GM18507 (cell line): Measurements from ENCODE around the gene ZNF512B.
A peak's percentile ranks its signal among the peaks of the same experiment; 100 is the strongest.
"Not testable (repeated sequence)": the region's sequence is repeated elsewhere in the genome, so short reads cannot be mapped to it uniquely, and the experiment has no call there.

Experiments used
- DNase-seq: peaks from one replicate; pipeline ENCODE4 v3.0.0; 2011; ENCODE audit warnings: low read depth; ENCODE audit not compliant: insufficient read length; ENCODE audit errors: extremely low spot score
- FAIRE-seq: peaks from 2 replicates; lab custom pipeline; 2011; peaks lifted over from hg19 to GRCh38; lab: Jason Lieb, UNC

ZNF512B gene

GRCh38 chr20:63969838-63970713 lies at the start of gene ZNF512B:
Gene ZNF512B, minus strand, starts transcription at chr20:63969930. Its CDS starts 1,980 bp downstream, at chr20:63967950.
- no peak for FAIRE-seq
- no peak for DNase-seq

- no peak for FAIRE-seq
- no peak for DNase-seq
These were observed 45.9 kb upstream of the ZNF512B start for GRCh38 chr20:64015635-64016034.

DNA sequence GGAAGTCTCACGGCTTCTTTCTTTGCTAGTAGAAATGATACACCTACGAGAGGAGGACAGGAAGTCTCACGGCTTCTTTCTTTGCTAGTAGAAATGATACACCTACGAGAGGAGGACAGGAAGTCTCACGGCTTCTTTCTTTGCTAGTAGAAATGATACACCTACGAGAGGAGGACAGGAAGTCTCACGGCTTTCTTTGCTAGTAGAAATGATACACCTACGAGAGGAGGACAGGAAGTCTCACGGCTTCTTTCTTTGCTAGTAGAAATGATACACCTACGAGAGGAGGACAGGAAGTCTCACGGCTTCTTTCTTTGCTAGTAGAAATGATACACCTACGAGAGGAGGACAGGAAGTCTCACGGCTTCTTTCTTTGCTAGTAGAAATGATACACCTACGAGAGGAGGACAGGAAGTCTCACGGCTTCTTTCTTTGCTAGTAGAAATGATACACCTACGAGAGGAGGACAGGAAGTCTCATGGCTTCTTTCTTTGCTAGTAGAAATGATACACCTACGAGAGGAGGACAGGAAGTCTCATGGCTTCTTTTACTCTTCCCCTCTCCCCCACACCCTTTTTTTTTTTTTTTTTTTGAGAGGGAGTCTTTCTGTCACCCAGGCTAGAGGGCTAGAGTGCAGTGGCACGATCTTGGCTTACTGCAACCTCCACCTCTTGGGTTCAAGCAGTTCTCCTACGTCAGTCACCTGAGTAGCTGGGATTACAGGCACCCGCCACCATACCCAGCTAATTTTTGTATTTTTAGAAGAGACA lies 42.8 kb upstream of the ZNF512B start:
- not testable (repeated sequence) for FAIRE-seq, DNase-seq

GRCh38 chr20:64011366-64011779 lies 41.6 kb upstream of the ZNF512B start:
- no peak for DNase-seq
- FAIRE-seq, result no peak

- no peak for FAIRE-seq
- no peak for DNase-seq
These were observed 41.0 kb upstream of the ZNF512B start for GRCh38 chr20:64010711-64011237.

- FAIRE-seq (no peak), DNase-seq (no peak)
These were observed 40.2 kb upstream of the ZNF512B start for GRCh38 chr20:64009811-64010387.

DNA sequence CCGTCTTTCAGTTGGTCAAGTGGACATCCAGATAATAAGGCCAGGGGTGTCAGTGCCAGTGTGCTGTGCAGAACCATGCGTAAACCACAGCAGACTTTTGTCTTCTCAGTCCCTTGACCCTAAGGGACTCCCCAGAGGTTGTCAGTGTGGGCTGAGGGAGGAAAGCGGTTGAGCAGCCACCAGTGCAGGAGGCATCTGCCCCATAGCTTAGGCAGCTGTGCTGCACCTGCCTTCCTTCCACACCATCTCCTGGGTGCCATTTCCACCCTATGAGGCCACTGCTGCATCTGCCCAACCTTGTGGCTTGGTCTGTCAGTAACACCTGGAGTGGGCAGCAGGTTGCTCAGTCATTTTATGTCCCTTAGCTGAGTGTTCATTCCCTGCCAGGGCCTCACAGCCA lies 37.2 kb upstream of the ZNF512B start:
- no peak for DNase-seq
- no peak for FAIRE-seq

DNA sequence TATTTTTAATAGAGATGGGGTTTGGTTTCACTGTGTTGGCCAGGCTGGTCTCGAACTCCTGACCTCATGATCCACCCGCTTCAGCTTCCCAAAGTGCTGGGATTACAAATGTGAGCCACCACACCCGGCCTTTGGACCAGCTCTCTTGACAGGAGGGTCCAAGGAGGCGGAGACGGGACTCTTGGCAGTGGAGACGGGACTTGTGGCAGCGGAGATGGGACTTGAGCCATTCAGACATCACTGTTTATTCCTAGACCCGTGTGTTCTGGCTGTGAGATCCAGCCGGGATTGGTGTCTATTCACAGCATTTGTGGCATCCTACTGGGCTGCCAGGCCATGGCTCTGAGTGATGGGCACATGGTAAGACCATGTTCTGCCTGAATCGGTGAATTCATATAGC lies 36.8 kb upstream of the ZNF512B start:
- FAIRE-seq (no peak), DNase-seq (no peak)

DNA sequence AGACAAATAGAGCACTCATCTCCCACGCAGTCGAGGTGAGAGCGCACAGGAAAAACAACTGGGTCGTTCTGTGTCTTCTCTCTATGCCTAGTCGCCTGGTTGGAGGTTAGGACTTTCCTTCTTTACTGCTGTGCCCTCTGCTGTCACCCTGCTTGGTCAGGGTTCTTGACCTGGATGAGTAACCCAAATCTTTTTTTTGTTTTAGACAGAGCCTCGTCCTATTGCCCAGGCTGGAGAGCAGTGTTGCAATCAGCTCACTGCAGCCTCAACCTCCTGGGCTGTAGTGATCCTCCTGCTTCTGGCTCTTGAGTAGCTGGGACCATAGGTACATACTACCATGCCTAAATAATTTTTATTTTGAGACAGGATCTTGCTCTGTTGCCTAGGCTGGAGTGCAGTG lies 35.7 kb upstream of the ZNF512B start:
- FAIRE-seq, result no peak
- no peak for DNase-seq

GRCh38 chr20:64003960-64004725 lies 34.4 kb upstream of the ZNF512B start:
- DNase-seq (no peak), FAIRE-seq (no peak)

DNA sequence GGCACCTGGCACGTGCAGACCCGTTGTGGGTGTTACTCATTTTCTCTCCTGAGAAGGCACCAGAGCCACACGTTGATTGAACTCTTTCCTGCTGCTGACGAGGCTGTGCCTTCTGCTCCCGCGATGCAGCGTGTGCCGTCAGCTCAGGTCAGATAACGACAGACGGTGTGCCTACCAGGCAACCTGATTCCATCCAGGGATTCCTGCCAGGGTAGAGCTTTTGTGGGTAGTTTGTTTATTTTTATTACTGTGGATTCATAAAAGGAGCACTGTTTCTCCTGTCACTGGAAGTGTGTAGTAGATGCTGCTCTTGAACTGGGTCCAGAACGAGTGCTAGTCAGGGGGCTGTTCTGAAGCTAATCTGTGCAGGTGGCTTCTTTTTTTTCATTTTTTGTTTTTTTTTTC lies 31.9 kb upstream of the ZNF512B start:
- no peak for FAIRE-seq
- DNase-seq, result no peak

GRCh38 chr20:64000906-64001305 lies 31.2 kb upstream of the ZNF512B start:
- FAIRE-seq, result no peak
- DNase-seq, result no peak

DNA sequence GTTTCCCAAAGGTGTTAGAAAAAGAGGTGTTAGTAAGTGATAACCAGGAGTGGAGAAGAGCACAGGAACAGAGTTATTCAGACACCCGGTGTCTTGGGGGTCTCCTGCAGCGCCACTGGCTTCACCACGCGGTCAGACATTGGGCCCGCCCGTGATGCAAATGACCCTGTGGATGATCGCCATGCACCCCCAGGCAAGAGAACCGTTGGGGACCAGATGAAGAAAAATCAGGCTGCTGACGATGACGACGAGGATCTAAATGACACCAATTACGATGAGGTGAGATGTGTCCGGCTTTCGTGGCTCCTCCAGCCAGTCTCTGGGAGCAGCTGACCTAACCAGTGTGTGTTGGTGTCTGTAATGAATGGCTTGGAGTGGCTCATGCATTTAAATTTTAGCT lies 13.2 kb upstream of the ZNF512B start:
- FAIRE-seq, result no peak
- no peak for DNase-seq

DNA sequence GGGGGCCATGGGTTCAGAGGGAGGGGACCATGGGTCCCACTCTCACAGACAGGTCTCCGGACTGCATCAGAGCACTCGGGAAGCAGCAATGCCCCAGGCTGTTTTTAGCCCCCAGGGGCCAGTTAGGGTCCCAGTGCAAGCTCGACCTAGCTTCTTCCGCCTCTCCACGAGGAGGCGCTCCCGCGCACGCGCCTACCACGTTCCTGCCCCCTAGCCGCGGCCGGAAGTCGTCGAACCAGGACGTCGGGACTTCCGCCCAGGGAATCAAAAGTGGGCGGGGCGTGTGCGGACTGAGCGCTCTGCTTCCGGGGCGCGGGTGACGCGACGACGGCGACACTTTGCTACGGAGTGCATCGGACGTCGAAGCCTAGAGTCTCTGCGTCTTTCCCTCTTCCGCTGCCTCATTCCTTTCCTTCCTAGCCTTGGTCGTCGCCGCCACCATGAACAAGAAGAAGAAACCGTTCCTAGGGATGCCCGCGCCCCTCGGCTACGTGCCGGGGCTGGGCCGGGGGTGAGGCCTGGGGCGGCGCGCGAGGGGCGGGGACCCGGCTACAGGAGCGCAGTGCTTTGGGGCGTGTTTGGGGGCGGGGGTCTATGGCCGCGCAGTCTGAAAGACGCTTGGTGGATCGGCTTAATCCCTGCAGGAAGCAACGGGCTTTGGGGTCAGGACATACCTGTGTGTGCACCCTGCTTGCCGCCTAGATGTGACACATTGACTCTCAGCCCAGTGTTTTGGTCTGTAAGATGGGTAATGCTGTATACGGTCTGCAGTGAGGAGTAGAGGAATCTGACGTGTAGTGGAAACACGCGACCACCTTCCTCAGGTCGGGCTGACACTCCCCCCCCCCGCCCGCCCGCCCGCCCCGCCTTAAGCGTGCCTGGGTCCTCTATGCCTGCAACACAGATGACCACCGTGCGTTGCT lies 11.3 kb upstream of the ZNF512B start, which contains the start of gene PRPF6:
PRPF6 (plus strand) TSS at position 327 of the 923 bp plus-strand sequence; CDS start at position 441, 114 bp downstream.
- peak; percentile 93 for FAIRE-seq

DNA sequence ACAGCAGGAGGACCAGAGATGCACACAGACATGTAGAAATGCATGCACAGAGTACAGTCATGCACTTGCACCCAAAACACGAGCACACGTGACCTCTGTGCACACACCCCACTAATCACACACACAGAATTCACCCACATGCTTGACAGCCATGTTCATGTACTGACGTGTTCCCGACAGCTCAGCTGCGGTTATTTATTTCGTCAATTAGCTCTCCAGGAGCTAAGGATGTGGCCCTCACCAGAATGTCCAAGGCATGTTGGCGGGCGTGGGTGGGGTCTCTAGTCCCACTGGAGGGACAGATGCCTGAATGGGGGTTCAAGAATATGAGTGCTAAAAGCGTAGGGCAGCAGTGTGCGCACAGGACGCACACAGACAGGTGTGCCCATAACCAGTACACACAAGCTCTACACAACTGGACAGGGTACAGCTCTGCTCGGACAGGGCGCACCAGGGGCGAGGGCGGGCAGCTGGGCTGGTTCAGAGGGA lies 10.6 kb upstream of the ZNF512B start:
- DNase-seq, result no peak
- no peak for FAIRE-seq

More for the DNA sequence above, 11.3 kb upstream of the ZNF512B start, which contains the start of gene PRPF6:
- DNase-seq, result peak; percentile 98

DNA sequence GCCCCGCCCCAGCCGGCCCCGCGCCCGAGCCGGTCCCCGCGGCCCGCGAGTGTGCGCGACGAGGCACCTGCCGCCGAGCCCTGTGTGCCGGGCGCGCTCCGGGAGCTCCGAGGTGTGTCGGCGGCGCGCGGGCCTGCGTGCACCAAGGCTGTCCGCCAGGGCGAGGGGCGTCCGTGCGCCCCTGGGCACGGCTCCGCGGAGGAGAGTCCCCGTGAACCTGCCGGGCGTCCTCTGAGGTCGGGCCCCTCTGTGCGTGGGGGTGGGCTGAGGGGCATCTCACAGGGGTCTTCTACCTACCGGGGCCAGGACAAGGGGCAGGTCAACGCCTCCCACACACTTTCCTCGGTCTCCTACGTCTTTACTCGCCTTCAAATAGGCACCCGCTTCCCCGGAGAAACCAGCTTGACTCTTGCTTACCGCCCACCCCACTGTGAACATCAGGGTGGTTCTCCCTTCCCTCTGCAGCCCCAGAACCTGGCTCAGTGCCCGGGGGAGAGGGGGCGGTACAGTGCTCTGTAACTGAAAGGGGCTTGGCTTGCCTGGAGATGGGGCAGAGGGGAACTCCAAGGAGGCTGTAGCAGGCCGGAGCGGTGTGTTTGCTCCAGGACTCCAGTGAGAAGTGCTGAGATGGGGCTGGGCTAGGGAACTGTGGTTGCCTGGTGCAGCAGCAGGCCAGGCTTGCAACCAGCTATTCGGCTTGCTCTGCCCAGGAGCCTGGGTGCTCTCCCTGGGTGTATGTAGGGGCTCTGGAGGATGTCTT lies 10.0 kb upstream of the ZNF512B start, which contains the start of gene SAMD10:
SAMD10 (minus strand) TSS at position 86 of the 760 bp plus-strand sequence. CDS start 175 bp downstream, outside the sequence.
- peak; percentile 76 for FAIRE-seq
- DNase-seq, result no peak

- DNase-seq, result no peak
- no peak for FAIRE-seq
These were observed 9.5 kb upstream of the ZNF512B start for GRCh38 chr20:63979229-63979556.
